ENCODE measurements around the gene NDUFAF5.

NDUFAF5 gene

GRCh38 chr20:13825465-13825864 lies 40.6 kb downstream of the NDUFAF5 start:
- no peak for DNase-seq

DNA sequence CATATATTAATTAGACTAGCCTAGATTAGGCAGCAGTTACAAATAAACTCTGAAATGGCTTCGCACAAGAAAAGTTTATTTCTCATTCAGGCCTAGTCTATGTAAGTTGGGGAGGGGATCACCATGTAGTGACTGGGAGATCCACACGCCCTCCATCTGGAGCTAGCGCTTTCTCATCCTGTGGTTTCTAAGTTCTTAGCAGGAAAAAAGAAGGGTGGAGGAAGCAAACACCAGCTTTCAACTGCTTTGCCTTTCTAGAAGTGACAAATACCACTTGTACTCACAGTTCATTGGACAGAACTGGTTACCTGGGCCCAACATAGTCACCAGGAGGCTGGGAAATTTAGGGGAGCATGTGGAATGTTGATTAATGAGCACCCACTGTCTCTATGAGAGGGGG lies 46.6 kb downstream of the NDUFAF5 start:
- DNase-seq: no peak

DNA sequence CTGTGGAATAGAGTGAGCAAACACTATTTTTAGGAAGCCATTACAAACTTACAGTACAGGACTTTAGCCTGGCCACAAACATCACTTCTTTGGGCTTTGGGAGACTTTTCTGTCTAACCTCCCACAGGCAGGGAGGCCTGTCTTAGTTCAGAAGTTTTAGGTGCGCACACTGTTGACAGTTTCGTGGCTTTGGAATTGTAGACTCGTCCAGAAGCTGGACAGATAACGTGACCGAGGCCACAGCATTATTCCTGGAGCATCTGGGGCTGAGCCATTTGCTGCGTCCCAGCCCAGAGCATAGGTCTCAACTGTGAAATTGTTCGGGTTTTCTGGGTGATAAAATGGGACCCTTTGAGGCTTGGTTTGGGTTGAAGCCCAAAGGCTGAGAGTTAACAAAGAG lies 53.8 kb downstream of the NDUFAF5 start:
- no peak for DNase-seq

DNA sequence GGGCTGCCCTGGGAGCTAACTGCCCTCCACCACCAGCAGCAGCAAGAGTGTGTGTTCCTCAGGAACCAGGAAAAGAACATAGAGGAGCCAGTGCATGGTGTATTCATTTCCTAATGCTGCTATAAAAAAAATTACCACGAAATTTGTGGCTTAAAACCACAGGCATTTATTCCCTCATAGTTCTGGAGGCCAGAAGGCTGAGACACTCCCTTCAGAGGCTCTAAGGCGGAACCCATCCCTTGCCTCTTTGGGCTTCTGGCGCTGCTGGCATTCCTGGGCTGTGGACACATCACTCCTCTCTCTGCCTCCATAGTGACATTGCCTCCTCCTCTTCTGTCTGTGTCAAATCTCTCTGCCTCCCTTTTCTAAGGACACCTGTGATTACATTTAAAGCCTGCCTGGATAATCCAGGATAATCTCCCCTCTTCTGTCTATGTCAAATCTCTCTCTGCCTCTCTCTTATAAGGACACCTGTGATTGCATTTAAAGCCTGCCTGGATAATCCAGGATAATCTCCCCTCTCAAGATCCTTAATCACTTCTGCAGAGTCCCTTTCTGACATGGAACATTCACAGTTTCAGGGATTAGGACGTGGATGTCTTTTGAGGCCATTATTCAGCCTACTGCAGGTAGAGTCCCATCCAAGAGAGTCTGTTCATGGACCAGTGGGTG lies 54.7 kb downstream of the NDUFAF5 start:
- no peak for DNase-seq

DNA sequence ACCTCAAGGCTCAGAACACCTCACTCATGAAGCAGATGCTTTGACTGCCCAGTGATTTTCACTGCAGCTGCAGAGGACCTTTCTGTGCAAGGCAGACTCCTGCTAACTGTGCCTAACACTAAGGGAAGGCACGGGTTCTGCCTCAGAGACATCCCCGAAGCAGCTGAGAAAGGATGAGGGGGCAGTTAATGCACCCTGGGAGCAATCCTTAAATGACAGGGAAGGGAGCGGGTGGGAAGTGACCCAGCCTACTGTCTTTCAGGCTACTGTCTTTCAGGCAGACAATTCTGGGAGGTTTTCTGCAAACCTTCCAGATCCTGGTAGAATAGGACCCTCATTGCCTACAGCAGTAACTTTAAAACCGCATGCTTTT lies 55.3 kb downstream of the NDUFAF5 start:
- no peak for DNase-seq

- no peak for DNase-seq
These were observed 56.4 kb downstream of the NDUFAF5 start for GRCh38 chr20:13841206-13841605.

- no peak for DNase-seq
These were observed 59.5 kb downstream of the NDUFAF5 start for GRCh38 chr20:13844296-13844695.

DNA sequence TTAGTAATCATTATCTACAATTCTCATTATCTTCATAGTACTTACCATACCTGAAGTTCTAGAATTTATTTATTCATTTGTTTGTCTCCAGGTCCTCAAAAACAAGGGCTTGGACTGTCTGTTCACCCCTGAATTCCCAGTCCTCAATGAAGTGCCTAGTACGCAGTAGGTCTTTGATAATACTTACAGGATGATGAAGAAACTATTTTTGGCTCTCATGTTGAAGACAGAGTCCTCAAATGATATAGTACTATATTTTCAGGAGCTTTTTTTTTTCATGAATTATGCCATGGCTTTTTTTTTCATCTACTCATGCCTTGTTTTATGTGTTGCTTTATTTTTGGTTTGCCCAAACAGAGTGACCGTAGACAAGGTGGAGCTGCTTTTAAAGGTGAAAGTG lies 66.5 kb downstream of the NDUFAF5 start:
- DNase-seq: no peak

DNA sequence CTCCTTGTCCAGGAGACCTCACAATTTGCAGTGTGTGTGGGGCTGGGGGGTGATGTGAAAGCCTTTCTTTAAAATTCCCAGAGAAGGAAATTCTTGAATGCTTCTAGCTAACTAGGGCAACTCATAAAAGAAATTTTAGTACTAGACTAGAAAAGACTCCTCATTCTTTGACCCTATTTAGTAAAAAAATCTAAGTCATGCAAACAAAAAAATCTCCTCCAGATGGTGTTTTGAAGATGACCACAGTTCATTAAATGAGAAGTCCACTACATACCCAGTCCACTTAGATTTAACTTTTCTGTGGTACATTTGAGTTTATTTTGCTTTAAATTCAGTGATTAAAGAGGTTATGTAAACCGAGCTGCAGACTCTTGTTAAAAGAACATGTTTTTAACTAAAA lies 67.5 kb downstream of the NDUFAF5 start:
- no peak for DNase-seq

DNA sequence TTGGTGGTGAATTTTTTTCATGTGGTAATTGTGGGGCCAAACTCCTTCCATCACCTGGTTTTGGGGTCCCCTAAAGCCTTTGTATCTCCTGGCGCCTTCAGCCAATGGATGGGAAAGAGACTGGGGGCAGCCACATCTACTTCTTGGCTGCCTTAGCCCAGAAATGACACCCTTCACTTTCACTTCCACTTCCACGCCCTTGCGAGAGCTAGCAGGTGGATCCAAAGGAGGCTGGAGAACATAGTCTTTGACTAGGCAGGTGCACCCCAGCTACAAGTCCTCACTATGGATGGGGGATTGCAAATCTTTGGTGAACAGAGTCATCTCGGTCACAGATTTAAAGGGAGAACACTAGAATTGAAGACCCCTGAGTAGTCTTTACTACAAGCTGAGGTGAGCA lies 70.8 kb downstream of the NDUFAF5 start:
- DNase-seq: no peak

- no peak for DNase-seq
These were observed 71.5 kb downstream of the NDUFAF5 start for GRCh38 chr20:13856354-13856753.

DNA sequence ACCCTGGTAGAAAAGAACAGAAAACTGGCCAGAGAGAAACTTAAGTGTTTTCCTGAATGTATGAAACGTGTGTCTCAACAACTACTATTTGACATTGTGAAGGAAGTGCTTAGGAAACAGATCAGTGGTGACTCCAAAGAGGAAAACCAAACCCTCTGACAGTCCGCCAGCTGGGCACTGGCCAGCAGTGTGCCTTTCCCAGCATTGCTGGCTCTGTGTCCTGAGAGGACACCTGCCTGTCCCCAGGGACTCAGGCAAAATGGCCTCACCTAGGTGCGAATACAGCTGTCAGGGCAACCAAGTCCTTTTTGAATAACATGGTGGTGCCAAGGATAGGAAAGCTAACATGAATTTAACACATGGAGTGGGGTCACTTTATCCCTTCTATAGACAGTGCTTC lies 72.5 kb downstream of the NDUFAF5 start:
- DNase-seq: no peak

GRCh38 chr20:13857961-13858360 lies 73.1 kb downstream of the NDUFAF5 start:
- DNase-seq: no peak

GRCh38 chr20:13858439-13858838 lies 73.6 kb downstream of the NDUFAF5 start:
- no peak for DNase-seq

- DNase-seq: no peak
These were observed 74.0 kb downstream of the NDUFAF5 start for GRCh38 chr20:13858871-13859270.

DNA sequence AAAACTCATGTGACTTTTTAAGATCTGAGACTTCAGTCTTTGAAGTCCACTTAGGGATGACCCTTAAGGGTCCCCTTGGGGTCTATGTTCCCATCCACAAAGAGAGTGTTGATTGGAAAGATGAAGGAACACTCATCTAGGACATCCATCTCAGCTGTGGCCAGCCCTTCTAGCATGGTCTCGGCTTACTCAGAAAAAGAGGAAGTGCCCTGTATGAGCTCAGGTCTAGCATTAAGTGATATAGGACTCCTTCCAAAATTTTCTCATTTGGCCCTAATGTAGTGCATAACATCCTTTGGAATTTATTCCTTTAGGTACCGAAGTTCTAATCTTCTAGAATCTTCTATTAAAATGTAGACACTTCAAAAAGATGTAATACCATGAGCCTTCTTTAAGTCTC lies 77.4 kb downstream of the NDUFAF5 start:
- DNase-seq: no peak

- no peak for DNase-seq
These were observed 78.4 kb downstream of the NDUFAF5 start for GRCh38 chr20:13863244-13863643.

DNA sequence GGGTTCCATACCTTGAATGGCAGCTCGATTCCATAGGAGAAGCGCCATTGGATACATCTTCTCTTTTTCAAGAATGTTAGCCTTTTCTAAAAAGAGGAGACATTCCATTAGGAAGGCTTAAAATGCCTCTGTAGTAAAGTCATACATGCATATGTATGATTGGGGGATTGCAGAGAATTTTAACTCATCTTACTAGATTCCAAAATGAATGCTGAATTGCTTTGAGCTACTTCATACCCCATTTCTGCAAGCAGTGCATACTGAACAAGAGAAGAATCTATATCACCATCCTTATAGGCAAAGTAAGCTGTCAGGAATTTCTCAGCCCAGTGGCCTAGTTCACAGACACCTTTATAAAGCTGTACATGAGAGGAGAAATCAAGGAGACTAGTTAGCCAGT lies 80.3 kb downstream of the NDUFAF5 start:
- DNase-seq: no peak

- no peak for DNase-seq
These were observed 81.0 kb downstream of the NDUFAF5 start for GRCh38 chr20:13865791-13866351.

- DNase-seq: no peak
These were observed 83.5 kb downstream of the NDUFAF5 start for GRCh38 chr20:13868331-13868730.

DNA sequence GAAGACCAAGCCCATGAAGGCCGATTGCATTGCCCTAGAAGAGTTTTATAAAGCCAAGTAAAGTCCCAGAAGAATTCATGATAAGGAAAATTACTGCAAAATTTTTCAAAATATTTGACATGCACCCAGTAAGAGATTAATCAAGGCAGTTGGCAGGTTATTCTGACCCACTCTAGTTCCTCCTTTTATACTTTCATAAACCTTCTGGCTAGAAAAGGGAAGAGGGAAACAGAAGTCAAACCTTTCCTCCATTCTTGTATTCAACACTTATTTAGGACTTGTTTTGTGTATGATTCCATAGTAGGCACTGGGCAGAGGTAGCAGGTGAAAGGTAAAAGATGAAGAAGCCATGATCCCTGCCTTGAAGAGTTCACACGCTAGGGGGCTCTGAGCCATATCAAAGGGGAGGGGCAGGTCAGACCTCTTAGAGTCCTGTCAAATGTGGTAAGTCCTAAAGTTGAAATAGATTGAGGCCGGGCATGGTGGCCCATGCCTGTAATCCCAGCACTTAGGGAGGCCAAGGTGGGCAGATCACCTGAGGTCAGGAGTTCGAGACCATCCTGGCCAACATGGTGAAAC lies 85.4 kb downstream of the NDUFAF5 start:
- no peak for DNase-seq
